ENCODE results near the gene NCK1.

Gene NCK1

GRCh38 chr3:136908297-136908696 lies 46.3 kb downstream of the NCK1 start:
- DNase-seq (ENCODE audit: low spot score), result no peak

GRCh38 chr3:136909187-136909586 lies 47.2 kb downstream of the NCK1 start:
- DNase-seq (ENCODE audit: low spot score), result no peak

- DNase-seq (ENCODE audit: low spot score), result no peak
Measured at GRCh38 chr3:136910697-136911096, 48.7 kb downstream of the NCK1 start.

- no peak for DNase-seq (ENCODE audit: low spot score)
Measured at GRCh38 chr3:136913168-136913567, 51.2 kb downstream of the NCK1 start.

DNA sequence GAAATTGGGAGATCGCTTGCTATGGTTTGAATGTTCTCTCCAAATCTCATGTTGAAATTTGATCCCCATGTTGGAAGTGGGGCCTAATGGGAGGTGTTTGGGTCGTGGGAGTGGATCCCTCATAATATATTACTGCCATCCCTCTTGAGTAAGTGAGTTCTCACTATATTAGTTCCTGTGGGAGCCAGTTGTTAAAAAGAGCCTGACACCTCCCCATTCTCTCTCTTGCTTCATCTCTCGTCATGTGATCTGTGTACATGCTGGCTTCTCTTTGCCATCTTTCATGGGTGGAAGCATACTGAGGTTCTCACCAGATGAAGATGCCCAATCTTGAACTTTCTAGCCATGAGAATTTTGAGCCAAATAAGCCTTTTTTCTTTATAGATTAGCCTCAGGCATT lies 52.7 kb downstream of the NCK1 start:
- no peak for DNase-seq (ENCODE audit: low spot score)

DNA sequence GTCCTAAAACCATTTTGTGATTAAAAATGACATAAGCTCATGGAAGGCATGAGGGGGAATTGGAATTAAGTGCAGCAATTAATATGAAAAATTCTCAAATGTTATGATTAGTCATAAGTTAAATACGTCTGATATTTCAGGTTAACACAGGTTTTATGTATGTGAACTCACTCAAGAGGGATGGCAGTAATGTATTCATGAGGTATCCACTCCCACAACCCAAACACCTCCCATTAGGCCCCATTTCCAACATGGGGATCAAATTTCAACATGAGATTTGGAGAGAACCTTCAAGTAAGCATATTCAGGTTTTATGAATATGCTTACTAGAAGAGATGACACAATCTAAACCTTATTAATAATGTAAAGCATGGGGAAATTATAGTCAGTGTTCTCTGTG lies 54.2 kb downstream of the NCK1 start:
- no peak for DNase-seq (ENCODE audit: low spot score)

GRCh38 chr3:136919799-136920580 lies 58.0 kb downstream of the NCK1 start:
- no peak for DNase-seq (ENCODE audit: low spot score)

- no peak for DNase-seq (ENCODE audit: low spot score)
Measured at GRCh38 chr3:136920904-136921611, 59.0 kb downstream of the NCK1 start.

DNA sequence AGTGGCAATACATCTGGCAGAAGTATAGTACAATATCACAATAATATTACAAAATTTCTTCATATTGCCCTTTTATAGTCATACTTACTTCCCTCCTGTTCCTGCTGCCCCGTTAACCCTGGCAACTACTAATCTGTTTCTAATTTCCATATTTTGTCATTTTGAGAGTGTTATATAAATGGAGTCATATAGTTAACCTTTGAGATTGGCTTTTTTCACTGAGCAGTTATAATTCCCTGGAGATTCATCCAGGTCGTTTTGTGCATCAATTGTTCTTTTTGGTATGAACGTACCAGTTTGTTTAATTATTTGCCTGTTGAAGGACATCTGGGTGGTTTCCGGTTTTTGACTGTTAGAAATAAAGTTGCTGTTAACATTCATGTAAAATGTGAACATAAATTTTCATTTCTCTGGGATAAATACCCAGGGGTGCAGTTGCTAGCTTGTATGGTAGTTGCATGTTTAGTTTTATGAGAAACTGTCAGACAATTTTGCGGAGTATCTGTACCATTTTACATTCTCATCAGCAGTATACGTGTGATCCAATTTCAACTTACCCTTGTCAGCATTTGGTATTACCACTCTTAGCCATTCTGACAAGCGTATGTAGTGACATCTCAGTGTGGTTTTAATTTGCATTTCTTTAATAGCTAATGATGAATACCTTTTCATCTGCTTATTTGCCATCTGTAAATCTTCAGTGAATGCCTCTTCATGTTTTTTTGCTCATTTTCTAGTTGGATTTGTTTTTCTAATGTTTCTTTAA lies 63.6 kb downstream of the NCK1 start:
- no peak for DNase-seq (ENCODE audit: low spot score)

GRCh38 chr3:136928240-136928639 lies 66.2 kb downstream of the NCK1 start:
- DNase-seq (ENCODE audit: low spot score), result no peak

- no peak for DNase-seq (ENCODE audit: low spot score)
Measured at GRCh38 chr3:136929977-136930670, 68.1 kb downstream of the NCK1 start.

- no peak for DNase-seq (ENCODE audit: low spot score)
Measured at GRCh38 chr3:136931606-136932005, 69.6 kb downstream of the NCK1 start.

DNA sequence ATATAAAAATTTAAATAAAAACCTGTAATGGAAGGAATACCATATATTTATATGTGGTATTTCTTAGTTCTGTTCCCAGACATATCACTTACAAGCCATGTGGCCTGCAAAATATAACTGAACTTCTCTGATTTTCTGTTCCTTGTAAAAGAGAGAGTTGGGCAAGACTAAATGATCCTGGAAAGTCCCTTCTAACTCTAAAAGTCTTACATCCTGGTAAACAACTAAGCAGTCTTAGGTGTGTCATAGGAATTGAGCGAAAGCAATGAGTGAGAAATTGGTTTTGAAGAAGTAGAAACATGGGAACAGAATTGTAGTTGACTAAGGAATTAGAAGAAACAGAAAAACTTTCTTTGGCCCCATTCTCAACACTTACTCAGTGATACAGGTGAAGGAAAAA lies 70.5 kb downstream of the NCK1 start:
- no peak for DNase-seq (ENCODE audit: low spot score)

- no peak for DNase-seq (ENCODE audit: low spot score)
Measured at GRCh38 chr3:136932978-136933772, 71.2 kb downstream of the NCK1 start.

GRCh38 chr3:136937175-136937574 lies 75.2 kb downstream of the NCK1 start:
- no peak for DNase-seq (ENCODE audit: low spot score)

DNA sequence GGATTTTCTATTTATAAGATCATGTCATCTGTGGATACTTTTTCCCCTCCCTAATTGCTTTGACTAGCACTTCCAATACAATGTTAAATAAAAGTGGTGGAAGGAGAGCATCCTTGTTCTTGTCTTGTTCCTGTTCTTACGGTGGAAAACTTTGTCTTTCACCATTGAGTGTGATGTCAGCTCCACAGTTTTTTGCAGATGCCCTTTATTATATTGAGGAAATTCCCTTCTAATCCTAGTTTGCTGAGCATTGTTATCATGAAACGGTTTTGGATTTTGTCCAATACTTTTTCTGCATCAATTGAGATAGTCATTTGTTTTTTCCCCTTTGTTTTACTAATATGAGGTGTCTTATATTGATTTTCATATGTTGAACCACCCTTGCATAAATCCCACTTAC lies 75.8 kb downstream of the NCK1 start:
- no peak for DNase-seq (ENCODE audit: low spot score)

DNA sequence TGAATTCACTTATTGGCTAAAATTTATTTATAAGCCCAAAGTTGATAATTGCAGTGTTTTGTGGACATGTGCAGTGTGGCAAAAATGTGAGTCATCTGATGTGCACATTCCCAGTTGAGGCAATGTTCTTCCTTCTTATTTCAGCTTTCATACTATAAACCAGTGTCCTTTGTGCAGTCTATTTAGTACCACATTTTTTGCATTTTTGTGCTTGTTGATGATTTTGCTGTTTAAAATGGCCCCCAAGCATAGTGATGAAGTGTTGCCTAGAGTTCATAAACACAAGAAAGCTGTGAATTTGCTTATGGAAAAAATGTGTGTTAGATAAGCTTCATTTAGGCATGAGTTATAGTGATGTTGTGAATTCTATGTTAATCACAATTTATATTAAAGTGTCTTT lies 76.3 kb downstream of the NCK1 start:
- DNase-seq (ENCODE audit: low spot score), result no peak

DNA sequence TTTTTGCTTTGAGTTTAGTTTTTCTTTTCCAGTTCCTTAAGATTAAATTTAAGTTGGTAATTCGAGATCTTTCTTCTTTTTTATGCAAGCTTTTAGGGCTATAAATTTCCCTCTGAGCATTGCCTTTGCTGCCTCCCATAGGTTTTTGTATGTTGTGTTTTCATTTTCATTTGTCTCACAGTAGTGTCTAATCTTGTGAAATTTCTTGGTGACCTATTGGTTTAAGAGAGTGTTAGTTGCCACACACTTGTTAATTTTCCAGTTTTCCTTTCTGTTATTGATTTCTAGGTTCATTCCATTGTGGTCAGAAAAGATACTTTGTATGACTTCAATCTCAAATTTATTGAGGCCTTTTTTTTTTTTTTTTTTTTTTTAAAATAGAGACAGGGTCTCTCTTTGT lies 77.5 kb downstream of the NCK1 start:
- no peak for DNase-seq (ENCODE audit: low spot score)

GRCh38 chr3:136942803-136943202 lies 80.8 kb downstream of the NCK1 start:
- no peak for DNase-seq (ENCODE audit: low spot score)

DNA sequence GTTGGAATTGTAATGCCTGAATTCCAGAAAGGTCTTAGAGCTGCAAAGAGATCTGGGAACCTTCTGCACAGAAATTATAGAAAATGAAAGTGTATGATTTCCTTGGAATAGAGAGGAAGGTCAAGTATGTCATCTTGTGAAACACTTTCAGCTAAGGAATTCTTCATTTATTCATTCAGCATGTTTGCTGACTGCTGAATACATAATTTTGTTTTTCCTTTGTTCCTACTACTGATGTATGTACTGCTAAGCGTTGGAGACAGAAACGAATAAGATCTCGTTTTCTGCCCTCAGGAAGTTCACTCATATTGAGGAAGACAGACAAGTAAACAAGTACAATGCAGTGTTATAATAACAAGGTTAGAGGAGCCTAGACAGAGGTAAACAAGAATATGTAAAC lies 81.4 kb downstream of the NCK1 start:
- no peak for DNase-seq (ENCODE audit: low spot score)

GRCh38 chr3:136946978-136947377 lies 85.0 kb downstream of the NCK1 start:
- no peak for DNase-seq (ENCODE audit: low spot score)

- DNase-seq (ENCODE audit: low spot score), result no peak
Measured at GRCh38 chr3:136947477-136947876, 85.5 kb downstream of the NCK1 start.
